Endothelial cell (in vitro differentiated cells): ENCODE measurements around the gene ST7. TPM values are rescaled to one million over a fixed set of nuclear protein-coding genes. Genes with fewer than 3 reads are reported as not detected.

ENCODE experiments used
- DNase-seq: peaks from one replicate; pipeline ENCODE4 v3.0.0; 2021; ENCODE audit warnings: low spot score
- H3K27ac Mint-ChIP-seq: one replicate; pipeline ENCODE4 v1.8.0; 2021; ENCODE audit warnings: mixed read lengths, inconsistent platforms; ENCODE audit not compliant: unreplicated experiment
- H3K27me3 Mint-ChIP-seq: one replicate; pipeline ENCODE4 v1.8.0; 2021; ENCODE audit warnings: mild to moderate bottlenecking, moderate library complexity, mixed read lengths, inconsistent platforms; ENCODE audit not compliant: unreplicated experiment
- H3K36me3 Mint-ChIP-seq: one replicate; pipeline ENCODE4 v1.8.0; 2021; ENCODE audit warnings: mild to moderate bottlenecking, low read depth, mixed read lengths, inconsistent platforms; ENCODE audit not compliant: unreplicated experiment
- H3K4me1 Mint-ChIP-seq: one replicate; pipeline ENCODE4 v1.8.0; 2021; ENCODE audit warnings: mild to moderate bottlenecking, mixed read lengths, inconsistent platforms; ENCODE audit not compliant: unreplicated experiment
- H3K4me3 Mint-ChIP-seq: one replicate; pipeline ENCODE4 v1.8.0; 2021; ENCODE audit warnings: mild to moderate bottlenecking, mixed read lengths, inconsistent platforms; ENCODE audit not compliant: unreplicated experiment
- H3K9me3 Mint-ChIP-seq: one replicate; pipeline ENCODE4 v1.8.0; 2021; ENCODE audit warnings: mixed read lengths, inconsistent platforms; ENCODE audit not compliant: unreplicated experiment
- total RNA-seq: library from RNA; stranded (reverse); fragmentation: NEBNext Ultra II Directional; extraction: Animal tissue kit (Norgen Biotek cat#: 25700); gene quantifications from one replicate; pipeline ENCODE4 v1.2.1, GENCODE V29; 2021; ENCODE audit not compliant: unreplicated experiment
- TF ChIP-seq, protein P1 (sequence below): fragments of 200-600 bp; sonication (generic); IDR thresholded peaks from one replicate; pipeline ENCODE4 v1.5.0; 2021; ENCODE audit warnings: antibody characterized with exemption; ENCODE audit not compliant: unreplicated experiment

Gene ST7
- total RNA-seq, 1 donor from 2014 or later: 44.1 TPM

DNA sequence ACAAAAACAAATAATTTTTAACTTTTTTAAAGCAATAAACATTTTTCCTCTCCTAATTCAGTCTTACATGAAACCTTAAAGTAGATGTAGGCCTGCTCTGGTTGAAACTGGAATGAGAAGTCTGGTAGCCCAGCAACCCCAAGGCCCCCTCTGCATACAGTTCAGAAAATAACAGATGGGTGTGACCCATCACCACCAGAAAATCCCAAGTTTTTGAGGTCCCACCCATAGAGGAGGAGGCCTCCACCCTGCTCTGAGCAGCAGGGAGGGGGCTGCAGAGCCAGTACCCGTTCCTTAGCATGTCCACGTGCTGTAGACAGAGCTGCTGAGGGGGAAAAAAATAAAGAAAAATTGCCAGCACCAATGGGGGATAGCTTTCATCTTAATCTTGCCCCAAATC, 246.8 kb downstream of the ST7 start:
- DNase-seq: no peak
- TF ChIP-seq, protein P1, sequence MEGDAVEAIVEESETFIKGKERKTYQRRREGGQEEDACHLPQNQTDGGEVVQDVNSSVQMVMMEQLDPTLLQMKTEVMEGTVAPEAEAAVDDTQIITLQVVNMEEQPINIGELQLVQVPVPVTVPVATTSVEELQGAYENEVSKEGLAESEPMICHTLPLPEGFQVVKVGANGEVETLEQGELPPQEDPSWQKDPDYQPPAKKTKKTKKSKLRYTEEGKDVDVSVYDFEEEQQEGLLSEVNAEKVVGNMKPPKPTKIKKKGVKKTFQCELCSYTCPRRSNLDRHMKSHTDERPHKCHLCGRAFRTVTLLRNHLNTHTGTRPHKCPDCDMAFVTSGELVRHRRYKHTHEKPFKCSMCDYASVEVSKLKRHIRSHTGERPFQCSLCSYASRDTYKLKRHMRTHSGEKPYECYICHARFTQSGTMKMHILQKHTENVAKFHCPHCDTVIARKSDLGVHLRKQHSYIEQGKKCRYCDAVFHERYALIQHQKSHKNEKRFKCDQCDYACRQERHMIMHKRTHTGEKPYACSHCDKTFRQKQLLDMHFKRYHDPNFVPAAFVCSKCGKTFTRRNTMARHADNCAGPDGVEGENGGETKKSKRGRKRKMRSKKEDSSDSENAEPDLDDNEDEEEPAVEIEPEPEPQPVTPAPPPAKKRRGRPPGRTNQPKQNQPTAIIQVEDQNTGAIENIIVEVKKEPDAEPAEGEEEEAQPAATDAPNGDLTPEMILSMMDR: no peak
- H3K4me3 Mint-ChIP-seq: no peak overlapping the region
- peaks cover 3% of the 10 kb centered on the region for H3K27me3 Mint-ChIP-seq
- H3K36me3 Mint-ChIP-seq: peaks cover 46% of the 10 kb centered on the region
- no peaks in the 10 kb centered on the region for H3K9me3 Mint-ChIP-seq
- H3K4me1 Mint-ChIP-seq: peaks cover 22% of the 10 kb centered on the region
- no peak overlapping the region for H3K27ac Mint-ChIP-seq

DNA sequence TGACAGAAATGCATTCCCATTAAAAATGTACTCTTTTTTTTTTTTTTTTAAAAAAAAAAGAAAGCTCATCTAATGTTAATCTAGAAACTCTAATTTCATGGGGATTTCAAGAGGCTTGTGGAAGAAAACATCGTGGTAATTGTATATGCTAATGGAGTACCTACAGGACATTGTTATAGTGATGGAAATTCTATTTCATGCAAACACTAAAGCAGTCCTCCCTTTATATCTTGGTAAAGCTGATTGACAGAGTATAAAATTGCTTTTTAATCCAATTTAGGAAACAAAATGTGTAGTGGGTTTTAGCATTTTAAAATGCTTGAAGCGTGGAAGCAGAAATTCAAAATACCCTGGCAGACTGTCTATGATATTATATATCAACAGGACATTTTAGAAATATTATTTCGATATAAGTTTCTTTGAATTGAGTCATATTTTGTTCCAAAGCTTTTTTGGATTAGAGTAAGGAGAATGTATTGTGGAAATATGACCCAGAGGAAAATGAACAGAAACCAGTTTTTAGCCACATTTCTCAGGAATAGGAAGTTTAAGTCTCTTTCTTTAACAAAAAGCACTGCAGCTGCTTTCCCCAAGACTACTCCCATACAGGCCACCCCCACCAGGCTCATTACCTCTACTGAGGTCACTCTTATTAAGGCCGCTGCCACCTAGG, 247.6 kb downstream of the ST7 start:
- Mint-ChIP-seq H3K9me3 (no peaks in the 10 kb centered on the region), H3K27ac (no peak overlapping the region), H3K36me3 (peaks cover 44% of the 10 kb centered on the region), H3K4me3 (no peak overlapping the region), H3K27me3 (peaks cover 3% of the 10 kb centered on the region), H3K4me1 (peaks cover 15% of the 10 kb centered on the region)
- no peak for DNase-seq
- TF ChIP-seq, protein P1: no peak

GRCh38 chr7:117202511-117202910, 249.2 kb downstream of the ST7 start:
- H3K4me3 Mint-ChIP-seq: peak overlapping the region; percentile 2
- peaks cover 3% of the 10 kb centered on the region for H3K27me3 Mint-ChIP-seq
- peaks cover 12% of the 10 kb centered on the region for H3K4me1 Mint-ChIP-seq
- no peak for DNase-seq
- TF ChIP-seq, protein P1: no peak
- H3K9me3 Mint-ChIP-seq: no peaks in the 10 kb centered on the region
- H3K27ac Mint-ChIP-seq: peak overlapping the region; percentile 1
- H3K36me3 Mint-ChIP-seq: peaks cover 42% of the 10 kb centered on the region

DNA sequence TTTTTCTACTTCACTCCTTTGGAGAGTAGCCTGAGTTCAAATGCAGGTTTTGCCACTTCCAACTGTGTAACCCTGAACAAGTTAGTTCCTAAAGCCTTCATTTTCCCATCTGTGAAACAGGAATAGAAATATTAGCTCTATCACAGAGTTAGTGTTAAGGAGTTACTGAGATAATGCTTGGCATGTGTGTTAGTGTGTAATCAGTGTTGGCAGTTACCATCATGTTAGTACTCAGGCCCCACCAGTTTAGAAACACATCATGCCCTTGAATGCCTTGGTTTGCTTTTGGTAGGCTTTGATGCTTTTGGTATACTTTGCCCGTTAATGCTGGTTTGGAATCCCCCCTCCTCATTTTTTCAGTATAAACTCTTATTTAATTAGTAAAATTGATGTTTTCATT, 249.9 kb downstream of the ST7 start:
- Mint-ChIP-seq H3K4me1 (peaks cover 7% of the 10 kb centered on the region), H3K27me3 (peaks cover 2% of the 10 kb centered on the region), H3K4me3 (no peak overlapping the region), H3K27ac (no peak overlapping the region), H3K36me3 (peaks cover 41% of the 10 kb centered on the region), H3K9me3 (no peaks in the 10 kb centered on the region)
- no peak for DNase-seq
- TF ChIP-seq, protein P1: no peak

- no peaks in the 10 kb centered on the region for H3K9me3 Mint-ChIP-seq
- H3K4me1 Mint-ChIP-seq: peaks cover 7% of the 10 kb centered on the region
- H3K27me3 Mint-ChIP-seq: peaks cover 4% of the 10 kb centered on the region
- no peak overlapping the region for H3K4me3 Mint-ChIP-seq
- DNase-seq: no peak
- TF ChIP-seq, protein P1: no peak
- H3K36me3 Mint-ChIP-seq: peaks cover 41% of the 10 kb centered on the region
- no peak overlapping the region for H3K27ac Mint-ChIP-seq
Measured at GRCh38 chr7:117205873-117206272, 252.6 kb downstream of the ST7 start.
